Measurements from ENCODE around the gene ATXN7L3.

ATXN7L3 gene

GRCh38 chr17:44218344-44219107 lies 18.8 kb upstream of the ATXN7L3 start:
- peak; percentile 94 for DNase-seq

GRCh38 chr17:44217738-44218343 lies 18.2 kb upstream of the ATXN7L3 start:
- peak; percentile 73 for DNase-seq

- no peak for DNase-seq
Observed at GRCh38 chr17:44216694-44217093, 17.0 kb upstream of the ATXN7L3 start.

- DNase-seq: no peak
Observed at GRCh38 chr17:44216173-44216572, 16.5 kb upstream of the ATXN7L3 start.

GRCh38 chr17:44214896-44215295 lies 15.2 kb upstream of the ATXN7L3 start:
- no peak for DNase-seq

GRCh38 chr17:44214230-44214494 lies 14.5 kb upstream of the ATXN7L3 start:
- no peak for DNase-seq

- DNase-seq: no peak
Observed at GRCh38 chr17:44213403-44214229, 13.9 kb upstream of the ATXN7L3 start.

- no peak for DNase-seq
Observed at GRCh38 chr17:44212507-44213402, 13.1 kb upstream of the ATXN7L3 start.

GRCh38 chr17:44211281-44212265 lies 11.9 kb upstream of the ATXN7L3 start:
- DNase-seq: no peak

GRCh38 chr17:44210342-44211192 lies 10.9 kb upstream of the ATXN7L3 start:
- peak; percentile 96 for DNase-seq

GRCh38 chr17:44209786-44210341 lies 10.2 kb upstream of the ATXN7L3 start:
- DNase-seq: no peak

- no peak for DNase-seq
Observed at GRCh38 chr17:44207743-44208142, 8.1 kb upstream of the ATXN7L3 start.

- DNase-seq: no peak
Observed at GRCh38 chr17:44207319-44207718, 7.6 kb upstream of the ATXN7L3 start.

GRCh38 chr17:44206825-44207155 lies 7.1 kb upstream of the ATXN7L3 start:
- no peak for DNase-seq

- no peak for DNase-seq
Observed at GRCh38 chr17:44205962-44206824, 6.5 kb upstream of the ATXN7L3 start.

GRCh38 chr17:44204441-44204882 lies 4.8 kb upstream of the ATXN7L3 start:
- DNase-seq: no peak

- DNase-seq: peak; percentile 75
Observed at GRCh38 chr17:44203731-44204440, 4.2 kb upstream of the ATXN7L3 start.

- no peak for DNase-seq
Observed at GRCh38 chr17:44202756-44203155, 3.1 kb upstream of the ATXN7L3 start.
